DMS53 treated with DMSO at 0.1 percent for 48 hours (cell line): ENCODE measurements around the gene LCK.
"Not testable (repeated sequence)": the region's sequence is repeated elsewhere in the genome, so short reads cannot be mapped to it uniquely, and the experiment has no call there.

Experiments
- DNase-seq: peaks from one replicate; lab custom pipeline; 2025; ENCODE audit not compliant: unreplicated experiment; lab: John Stamatoyannopoulos, UW

Gene LCK

DNA sequence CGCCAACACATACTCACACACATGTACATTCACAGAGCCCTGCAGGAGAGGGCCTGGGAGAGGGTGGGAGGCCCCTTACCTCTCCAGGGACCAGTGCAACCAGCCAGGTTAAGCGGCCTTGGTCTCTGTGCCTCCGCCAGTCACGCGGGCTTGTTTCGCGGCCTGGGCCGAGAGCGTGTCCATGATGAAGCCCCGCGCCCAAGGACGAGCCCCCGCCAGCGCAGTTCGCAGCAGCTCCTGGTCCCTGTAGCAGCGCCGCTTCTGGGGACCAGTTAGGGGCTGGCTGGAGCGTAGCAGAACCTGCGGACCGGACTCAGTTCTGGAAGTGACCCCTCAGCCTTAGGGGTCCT lies 11.3 kb upstream of the LCK start:
- peak; percentile 34 for DNase-seq

DNA sequence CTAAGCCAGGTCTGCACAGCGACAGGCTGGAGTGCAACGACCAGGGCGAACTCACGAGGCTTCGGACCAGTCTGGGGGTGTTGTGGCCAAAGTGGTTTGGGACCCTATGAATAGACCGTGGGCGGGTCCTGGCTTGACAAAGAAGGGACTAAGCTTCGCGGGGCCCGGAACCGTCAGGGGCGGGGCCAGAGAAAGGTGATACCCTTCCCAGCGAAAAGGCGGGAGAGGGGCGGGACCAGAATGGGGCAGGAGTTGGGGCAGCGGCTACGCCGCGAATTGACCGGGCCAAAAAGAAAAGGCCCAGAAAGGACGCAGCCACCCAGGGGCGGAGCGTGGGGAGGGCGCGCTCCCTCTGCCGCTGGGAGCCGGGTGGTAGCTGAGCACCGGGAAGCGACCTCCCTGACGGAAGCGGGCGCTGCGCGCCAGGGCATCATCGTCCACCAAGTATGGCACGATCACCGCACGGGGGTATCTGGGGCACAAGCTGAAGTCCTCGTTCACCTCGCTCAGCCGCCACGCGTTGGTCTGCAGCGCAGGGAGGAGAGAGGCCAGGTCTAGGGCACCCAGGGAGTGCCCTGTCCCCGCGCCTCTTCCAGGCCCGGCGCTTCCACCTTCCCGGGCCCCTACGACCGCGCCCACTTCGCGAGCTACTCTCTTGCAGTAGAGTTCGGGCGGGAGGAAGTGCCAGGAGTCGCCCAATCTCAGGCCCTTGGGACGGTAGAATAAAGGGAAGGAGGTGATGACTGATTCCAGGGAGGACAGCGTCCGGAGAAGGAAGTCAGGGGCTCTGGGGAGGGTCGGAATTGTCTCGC lies 10.7 kb upstream of the LCK start:
- DNase-seq, result peak; percentile 90

DNA sequence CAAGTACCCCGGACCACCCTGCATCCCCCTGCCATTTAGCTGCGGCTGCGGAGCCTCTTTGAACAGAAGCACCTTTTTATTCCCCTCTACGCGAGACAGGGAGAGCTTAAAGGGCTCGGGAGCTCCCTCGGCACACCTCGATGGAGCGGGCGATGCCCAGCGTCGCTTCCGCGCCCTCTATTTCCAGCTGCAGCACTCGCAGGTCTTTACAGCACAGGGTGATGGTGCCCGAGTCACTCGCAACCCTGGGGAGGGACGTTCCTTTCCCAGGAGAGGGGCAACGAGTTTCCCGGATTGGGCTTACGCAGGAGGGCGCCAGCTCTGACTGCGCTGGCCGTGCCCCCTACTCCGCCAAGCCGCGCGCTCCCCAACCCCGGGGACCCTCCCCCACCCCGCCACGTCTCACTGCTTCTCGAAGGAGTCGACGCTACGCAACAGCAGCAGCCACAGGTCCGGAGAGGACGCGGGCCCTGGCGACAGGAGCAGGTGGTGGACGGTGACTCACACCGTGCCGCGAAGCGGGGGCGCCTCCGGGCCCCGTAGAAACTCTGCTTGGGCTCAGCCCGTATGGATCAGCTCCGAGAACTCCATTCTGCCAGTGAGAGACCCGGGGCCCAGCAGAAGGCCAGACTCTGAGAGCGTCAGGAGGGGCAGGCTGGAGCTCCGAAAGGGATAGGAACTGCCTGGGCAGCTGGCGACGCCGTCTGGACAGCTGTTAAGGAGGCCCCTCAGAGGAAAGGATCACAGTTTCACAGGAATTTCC lies 9.9 kb upstream of the LCK start:
- DNase-seq, result peak; percentile 78

DNA sequence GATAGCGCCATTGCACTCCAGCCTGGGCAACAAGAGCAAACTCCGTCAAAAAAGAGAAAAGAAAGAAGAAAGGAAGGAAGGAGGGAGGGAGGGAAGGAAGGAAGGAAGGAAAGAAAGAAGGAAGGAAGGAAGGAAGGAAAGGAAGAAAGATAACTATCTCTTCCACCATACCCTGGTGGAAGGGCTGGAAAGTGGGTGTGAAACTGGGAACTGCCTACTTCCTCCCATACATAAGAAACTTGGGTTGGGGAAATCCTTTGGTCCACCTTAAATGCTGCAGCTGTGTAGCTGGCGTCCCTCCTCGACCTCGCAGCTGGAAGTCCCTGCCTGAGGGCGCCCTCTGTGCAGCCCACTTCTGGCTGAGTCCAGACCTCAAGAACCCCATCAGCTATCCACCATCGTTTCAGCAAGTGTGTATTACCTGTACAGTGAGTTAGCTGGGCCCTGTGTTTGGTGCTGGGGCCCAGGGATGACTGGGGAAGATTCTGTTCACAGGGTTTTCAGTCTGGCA lies 8.7 kb upstream of the LCK start:
- DNase-seq, result no peak

DNA sequence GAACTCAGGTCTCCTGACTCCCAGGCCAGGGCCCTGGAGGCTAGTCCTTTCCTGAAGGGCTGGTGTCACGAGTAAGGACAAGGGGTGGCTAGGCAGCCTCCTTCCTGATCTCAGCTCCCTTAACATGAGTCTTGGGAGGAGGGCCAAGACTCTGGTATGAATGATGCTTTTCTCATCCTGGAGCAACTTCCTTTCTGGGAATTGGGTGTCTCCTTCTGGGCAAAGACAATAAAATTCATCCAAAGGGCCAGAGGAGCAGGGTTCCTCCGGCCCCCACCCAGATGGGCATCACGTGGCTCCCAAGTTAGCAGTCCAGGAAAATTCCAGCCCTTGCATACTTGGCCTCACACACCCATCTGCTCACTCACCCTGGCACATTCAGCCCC lies 4.2 kb upstream of the LCK start, which contains the start of gene FAM167B:
Gene FAM167B, plus strand, starts transcription at position 335 of the 386 bp plus-strand sequence. CDS start 200 bp downstream, outside the sequence.
- no peak for DNase-seq

DNA sequence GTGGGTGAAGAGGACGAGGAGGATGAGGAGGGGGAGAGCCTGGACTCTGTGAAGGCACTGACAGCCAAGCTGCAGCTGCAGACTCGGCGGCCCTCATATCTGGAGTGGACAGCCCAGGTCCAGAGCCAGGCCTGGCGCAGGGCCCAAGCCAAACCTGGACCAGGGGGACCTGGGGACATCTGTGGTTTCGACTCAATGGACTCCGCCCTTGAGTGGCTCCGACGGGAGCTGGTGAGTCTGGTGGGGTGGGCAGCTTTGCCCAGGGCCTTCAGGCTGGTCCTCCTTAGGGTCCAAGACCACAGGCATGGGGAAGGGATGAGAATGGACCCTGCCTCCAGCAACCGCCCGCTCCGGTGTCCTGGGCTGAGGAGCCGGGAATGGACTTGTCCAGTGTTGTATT lies 3.6 kb upstream of the LCK start:
- no peak for DNase-seq

DNA sequence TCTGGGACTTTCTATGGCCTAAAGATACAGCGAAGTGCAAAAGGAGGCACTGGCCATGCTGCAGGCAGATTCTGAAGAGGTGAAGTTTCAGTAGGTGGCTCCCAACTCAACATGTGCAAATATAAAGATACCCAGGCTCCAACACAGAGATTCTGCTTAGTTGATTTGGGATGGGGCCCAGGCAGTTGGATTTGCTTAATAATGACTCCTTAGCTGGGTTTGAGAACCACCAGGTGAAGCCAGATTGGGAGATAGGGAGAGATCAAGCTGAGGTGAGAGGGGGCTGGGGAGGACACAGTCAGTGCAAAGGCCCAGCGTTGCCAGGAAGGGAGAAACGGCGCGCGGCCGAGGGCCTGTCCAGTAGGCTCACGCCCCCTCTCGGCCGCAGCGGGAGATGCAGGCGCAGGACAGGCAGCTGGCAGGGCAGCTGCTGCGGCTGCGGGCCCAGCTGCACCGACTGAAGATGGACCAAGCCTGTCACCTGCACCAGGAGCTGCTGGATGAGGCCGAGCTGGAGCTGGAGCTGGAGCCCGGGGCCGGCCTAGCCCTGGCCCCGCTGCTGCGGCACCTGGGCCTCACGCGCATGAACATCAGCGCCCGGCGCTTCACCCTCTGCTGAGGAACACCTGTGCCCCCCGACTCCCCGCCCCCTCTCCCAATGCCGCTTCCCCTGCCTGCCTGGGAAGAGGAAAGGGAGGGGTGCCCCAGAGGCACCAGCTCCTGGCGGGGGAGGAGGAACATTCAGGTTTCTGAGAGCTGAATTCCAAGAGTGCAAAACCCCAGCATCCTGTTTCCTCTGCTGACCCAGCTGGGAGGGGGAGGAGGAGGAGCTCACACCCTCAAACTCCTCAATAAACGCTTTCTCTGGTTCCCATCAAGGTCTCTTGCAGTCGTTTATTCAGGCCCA lies 2.8 kb upstream of the LCK start:
- DNase-seq, result peak; percentile 90

DNA sequence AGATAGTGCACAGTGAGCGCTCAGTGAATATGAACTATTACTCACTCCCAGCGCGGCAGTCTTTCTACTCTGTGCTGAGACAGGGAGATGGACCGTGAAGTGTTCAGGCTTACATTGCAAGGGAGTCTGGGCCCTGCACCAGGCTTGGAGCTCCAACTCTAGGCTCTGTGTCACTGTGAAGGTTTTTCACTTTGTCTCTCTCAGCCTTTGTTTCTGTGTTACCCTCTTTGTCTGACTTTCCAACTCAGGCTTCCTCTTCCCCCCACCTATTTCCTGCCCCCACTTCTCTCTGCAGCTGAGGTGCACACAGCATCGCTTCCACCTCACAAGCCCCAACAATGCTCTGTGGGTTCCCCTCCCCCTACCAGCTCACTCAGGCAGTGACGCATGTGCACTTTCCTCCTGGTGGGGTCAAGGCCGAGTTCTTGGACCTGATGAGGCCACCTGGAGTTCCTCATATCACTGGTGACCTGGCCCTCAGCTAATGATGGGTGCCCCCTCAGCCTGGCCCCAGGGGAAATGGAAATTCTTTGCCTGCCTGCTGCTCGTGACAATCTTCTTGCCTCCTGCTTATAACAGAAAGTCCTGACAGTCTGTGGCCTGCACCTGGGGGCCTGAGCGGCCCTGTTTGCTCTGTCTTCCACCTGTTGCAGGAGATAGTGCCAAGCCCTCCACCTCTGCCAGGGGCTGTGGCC lies 1.1 kb upstream of the LCK start:
- DNase-seq, result no peak

DNA sequence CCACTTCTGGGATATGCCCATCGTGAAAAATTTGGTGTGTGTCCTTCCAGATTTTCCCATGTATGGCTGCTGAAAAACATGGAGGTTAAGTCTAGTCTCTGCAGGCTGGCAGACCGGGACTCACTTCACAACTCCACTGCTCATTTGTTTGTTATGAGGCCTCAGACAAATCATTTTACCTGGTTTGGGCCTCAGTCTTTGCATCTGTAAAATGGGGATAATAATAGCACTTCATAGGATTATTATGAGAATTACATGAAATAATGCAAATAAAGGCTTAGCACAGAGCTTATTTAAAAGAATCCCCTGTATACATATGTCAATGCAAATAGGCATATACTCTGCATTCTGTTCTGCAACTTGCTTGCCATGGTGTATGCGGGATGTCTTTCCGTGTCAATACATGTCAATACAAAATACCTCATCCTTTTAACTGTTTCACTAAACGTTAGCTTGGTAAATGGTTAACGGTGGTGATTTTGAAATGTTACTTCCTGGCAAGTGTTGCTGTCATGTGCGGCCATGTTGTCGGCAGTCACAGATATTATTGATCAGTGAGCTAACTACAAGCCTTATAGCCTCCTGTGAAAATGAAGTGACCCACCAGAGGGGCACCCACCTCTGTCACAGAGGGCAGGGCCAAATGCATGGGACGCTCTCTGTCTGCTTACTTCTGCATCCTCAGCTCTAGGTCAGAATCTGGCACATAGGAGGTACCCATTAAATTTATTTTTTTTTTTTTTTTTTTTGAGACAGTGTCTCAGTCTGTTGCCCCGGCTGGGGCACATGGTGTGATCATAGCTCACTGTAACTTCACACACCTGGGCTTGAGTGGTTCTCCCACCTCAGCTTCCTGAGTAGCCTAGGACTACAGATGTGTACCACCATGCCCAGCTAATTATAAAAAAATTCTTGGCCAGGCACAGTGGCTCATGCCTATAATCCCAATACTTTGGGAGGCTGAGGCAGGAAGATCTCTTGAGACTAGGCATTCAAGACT lies 4.3 kb downstream of the LCK start:
- no peak for DNase-seq

DNA sequence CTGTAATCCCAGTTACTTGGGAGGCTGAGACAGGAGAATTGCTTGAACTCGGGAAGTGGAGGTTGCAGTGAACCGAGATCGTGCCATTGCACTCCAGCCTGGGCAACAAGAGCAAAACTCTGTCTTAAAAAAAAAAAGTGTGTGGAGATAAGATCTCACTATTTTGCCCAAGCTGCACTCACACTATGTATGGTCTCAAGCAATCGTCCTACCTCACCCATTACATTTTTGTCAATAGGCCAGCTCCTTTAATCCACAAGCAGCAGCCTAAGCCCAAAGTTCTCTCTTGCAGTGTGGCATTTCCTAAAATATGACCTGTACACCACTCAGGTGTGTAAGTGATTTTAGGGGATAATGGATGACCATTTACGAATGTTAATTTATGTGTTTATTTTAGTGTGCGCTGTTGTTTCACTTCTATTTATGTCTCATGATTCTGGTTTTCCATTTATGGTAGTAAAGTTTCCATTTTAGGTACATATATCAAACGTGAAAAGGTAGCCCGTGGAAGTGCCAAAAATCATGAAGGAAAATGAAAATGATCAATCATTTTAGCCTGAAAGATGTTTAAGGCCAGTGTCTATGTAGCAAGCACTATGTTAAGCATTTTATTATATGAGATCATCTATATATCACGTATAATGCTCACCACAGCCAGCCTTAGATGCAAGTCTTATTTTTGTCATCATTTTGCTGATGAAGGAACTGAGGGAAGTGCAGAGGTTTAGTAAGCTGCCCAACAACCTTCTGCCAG lies 5.6 kb downstream of the LCK start:
- DNase-seq, result no peak

DNA sequence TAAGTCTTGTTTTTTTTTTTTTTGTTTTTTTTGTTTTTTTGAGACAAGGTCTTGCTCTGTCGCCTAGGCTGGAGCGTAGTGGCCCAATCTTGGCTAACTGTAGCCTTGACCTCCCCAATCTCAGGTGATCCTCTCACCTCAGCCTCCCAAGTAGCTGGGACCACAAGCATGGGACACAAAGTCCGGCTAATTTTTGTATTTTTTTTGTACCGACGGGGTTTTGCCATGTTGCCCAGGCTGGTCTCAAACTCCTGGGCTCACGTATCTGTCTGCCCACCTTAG lies 6.1 kb downstream of the LCK start:
- no peak for DNase-seq

DNA sequence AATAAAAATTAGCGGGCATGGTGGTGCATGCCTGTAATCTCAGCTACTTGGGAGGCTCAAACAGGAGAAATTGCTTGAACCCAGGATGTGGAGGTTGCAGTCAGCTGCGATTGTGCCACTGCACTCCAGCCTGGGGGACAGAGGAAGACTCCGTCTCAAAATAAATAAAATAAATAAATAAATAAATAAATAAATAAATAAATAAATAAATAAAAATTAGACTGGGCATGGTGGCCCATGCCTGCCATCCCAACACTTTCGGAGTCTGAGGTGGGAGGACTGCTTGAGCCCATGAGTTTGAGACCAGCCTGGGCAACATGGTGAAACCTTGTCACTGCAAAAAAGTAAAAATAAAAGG lies 12.2 kb downstream of the LCK start:
- DNase-seq, result not testable (repeated sequence)

DNA sequence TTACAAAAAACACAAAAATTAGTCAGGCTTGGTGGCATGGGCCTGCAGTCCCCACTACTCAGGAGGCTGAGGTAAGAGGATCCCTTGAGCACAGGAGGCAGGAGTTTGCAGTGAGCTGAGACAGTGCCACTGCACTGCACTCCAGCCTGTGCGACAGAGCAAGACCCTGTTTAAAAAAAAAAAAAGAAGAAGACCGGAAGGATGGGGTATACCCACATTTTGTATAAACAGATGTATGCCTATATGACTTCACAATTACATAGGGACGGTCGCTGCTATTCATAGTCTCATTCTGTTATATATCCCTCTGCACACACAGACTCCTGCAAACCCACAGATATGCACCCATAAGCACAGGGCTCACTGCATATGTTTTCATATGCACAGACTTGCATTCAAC lies 12.7 kb downstream of the LCK start:
- DNase-seq, result no peak

DNA sequence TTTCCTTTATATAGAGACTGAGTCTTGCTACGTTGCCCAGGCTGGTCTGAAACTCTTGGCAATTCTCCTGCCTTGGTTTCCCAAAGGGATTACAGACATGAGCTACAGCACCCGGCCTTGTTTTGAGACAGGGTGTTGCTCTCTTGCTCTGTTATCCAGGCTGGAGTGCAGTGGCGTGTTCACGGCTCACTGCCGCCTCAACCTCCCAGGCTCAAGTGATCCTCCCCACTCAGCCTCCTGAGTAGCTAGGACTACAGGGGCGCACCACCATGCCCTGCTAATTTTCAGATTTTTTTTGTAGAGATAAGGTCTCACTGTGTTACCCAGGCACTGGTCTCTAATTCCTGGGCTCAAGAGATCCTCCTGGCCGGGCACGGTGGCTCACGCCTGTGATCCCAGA lies 14.8 kb downstream of the LCK start:
- no peak for DNase-seq

DNA sequence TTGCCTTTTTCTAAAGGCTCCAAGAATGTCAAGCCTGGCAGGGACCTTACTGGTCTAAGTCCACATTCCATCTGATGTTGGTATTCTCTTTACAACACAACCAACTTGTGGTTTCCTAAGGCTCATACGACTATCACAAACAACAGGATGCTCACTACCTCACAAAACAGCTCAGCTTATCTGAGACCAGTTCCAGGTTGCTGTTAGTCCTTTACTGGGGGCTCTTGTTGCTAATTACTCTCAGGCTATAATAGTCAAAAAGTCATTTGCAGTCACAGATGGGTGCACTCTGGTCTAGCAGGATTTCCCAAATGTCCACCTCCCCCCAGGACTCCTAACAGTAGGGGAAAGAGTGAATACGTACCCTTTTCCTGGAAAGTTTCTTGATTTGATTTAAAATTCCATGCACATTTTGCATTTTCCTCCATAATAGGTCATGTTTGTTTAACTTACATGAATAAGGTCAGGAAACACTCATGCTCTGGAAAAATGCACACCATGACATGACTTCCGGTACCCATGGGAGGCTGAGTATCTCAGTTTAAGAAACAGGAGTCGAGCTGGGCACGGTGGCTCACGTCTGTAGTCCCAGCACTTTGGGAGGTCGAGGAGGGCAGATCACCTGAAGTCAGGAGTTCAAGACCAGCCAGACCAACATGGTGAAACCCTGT lies 16.0 kb downstream of the LCK start:
- no peak for DNase-seq

DNA sequence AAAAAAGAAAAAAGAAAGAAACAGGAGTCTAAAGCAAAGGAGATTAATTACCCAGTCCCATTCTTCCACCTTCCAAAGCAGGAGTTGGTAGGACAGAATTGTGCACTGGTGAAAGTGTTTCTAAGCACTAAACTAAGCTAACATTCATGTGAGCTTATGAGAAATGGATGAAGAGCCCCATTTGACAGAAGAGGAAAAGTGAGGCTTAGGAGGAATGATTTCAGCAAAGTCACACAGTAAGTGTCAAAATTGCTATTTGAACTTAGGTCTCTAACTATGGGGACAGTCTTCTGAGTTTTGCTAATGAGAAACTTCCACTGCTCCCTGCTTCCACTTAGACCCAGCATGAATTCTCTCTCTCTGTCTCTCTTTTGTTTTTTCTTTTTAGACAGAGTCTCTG lies 18.7 kb downstream of the LCK start:
- DNase-seq, result no peak

DNA sequence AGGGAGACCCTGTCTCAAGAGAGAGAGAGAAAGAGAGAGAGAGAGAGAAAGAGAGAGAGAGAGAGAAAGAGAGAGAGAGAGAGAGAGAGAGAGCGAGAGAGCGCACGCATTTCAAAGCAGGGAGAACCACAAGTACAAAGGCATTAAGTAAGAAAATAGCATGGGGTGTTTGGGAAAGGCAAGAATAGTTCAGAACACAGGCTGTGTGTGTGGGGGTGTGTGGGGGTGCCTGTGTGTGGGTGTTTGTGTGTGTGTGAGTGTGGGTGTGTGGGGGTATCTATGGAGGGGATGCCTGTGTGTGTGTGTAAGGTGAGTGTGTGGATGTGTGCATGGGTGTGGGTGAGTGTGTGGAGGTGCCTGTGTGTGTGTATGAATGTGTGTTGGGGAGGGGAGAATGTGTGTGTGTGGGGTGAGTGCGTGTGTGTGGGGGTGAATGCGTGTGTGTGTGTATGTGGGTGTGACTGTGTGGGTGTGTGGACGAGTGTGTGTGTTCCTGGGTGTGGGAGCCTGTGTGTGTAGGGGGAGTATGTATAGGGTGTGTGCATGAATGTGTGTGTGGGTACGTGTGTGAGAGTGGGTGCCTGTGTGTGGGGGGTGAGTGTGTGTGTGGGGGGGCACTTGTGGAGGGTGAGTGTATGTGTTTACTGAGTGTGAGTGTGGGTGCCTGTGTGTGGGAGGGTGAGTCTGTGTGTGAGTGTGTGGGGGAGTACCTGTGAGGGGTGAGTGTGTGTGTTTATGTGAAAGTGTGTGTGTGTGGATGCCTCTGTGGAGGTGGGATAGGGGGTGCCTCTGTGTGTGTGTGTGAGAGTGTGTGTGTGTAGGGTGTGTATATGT lies 21.7 kb downstream of the LCK start:
- DNase-seq, result no peak
